ENCODE measurements around the gene ARHGAP6.
A peak's percentile ranks its signal among the peaks of the same experiment; 100 is the strongest.
"Not testable (repeated sequence)": the region's sequence is repeated elsewhere in the genome, so short reads cannot be mapped to it uniquely, and the experiment has no call there.

ARHGAP6 gene

GRCh38 chrX:11381464-11381863 lies 284.3 kb downstream of the ARHGAP6 start:
- DNase-seq: peak; percentile 30

GRCh38 chrX:11380187-11380844 lies 285.4 kb downstream of the ARHGAP6 start:
- no peak for DNase-seq

GRCh38 chrX:11376163-11376562 lies 289.6 kb downstream of the ARHGAP6 start:
- no peak for DNase-seq

- DNase-seq: no peak
These were observed 290.1 kb downstream of the ARHGAP6 start for GRCh38 chrX:11375614-11376119.

- no peak for DNase-seq
These were observed 291.1 kb downstream of the ARHGAP6 start for GRCh38 chrX:11374570-11374969.

GRCh38 chrX:11371106-11371505 lies 294.6 kb downstream of the ARHGAP6 start:
- DNase-seq: no peak

- no peak for DNase-seq
These were observed 297.9 kb downstream of the ARHGAP6 start for GRCh38 chrX:11367609-11368430.

- no peak for DNase-seq
These were observed 298.6 kb downstream of the ARHGAP6 start for GRCh38 chrX:11366998-11367595.

- DNase-seq: no peak
These were observed 300.3 kb downstream of the ARHGAP6 start for GRCh38 chrX:11365426-11365825.

- no peak for DNase-seq
These were observed 300.9 kb downstream of the ARHGAP6 start for GRCh38 chrX:11364835-11365234.

- not testable (repeated sequence) for DNase-seq
These were observed 301.9 kb downstream of the ARHGAP6 start for GRCh38 chrX:11363825-11364224.

- DNase-seq: no peak
These were observed 302.6 kb downstream of the ARHGAP6 start for GRCh38 chrX:11363069-11363594.

- not testable (repeated sequence) for DNase-seq
These were observed 304.1 kb downstream of the ARHGAP6 start for GRCh38 chrX:11361666-11362065.

GRCh38 chrX:11355944-11356343 lies 309.8 kb downstream of the ARHGAP6 start:
- DNase-seq: not testable (repeated sequence)

- no peak for DNase-seq
These were observed 310.3 kb downstream of the ARHGAP6 start for GRCh38 chrX:11355259-11355909.

- no peak for DNase-seq
These were observed 313.4 kb downstream of the ARHGAP6 start for GRCh38 chrX:11352296-11352741.

- no peak for DNase-seq
These were observed 314.1 kb downstream of the ARHGAP6 start for GRCh38 chrX:11351375-11352295.

- no peak for DNase-seq
These were observed 315.9 kb downstream of the ARHGAP6 start for GRCh38 chrX:11349661-11350337.

- no peak for DNase-seq
These were observed 316.7 kb downstream of the ARHGAP6 start for GRCh38 chrX:11349020-11349419.

GRCh38 chrX:11347300-11347699 lies 318.4 kb downstream of the ARHGAP6 start:
- DNase-seq: no peak

GRCh38 chrX:11346121-11346682 lies 319.5 kb downstream of the ARHGAP6 start:
- no peak for DNase-seq
